ENCODE measurements around the gene CCDC27. TPM values are rescaled to one million over a fixed set of nuclear protein-coding genes. Genes with fewer than 3 reads are reported as not detected.

Gene CCDC27
- total RNA-seq, 1 donor from 2014 or later: not detected

DNA sequence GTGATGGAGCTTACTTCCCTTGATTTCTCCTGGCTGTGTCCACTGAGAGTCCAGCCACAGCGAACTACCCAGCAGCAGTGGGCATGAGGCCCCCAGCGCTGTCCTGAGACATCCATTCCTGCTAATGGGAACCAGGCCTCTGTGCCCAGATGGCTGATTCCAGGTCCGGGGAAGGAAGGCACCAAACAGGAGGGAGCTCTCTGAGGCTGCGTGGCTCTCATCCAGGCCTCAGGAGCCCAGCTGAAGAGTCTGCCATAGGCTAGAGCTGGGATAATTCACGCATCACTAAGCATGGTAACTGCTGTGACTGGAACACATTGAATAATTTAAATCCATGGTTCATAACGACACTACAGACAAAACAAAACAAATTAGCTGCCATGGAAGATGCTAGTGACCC, 68.8 kb downstream of the CCDC27 start:
- peak; percentile 19 for DNase-seq
- no peak overlapping the region for H3K27ac ChIP-seq
- TF ChIP-seq, protein P1, sequence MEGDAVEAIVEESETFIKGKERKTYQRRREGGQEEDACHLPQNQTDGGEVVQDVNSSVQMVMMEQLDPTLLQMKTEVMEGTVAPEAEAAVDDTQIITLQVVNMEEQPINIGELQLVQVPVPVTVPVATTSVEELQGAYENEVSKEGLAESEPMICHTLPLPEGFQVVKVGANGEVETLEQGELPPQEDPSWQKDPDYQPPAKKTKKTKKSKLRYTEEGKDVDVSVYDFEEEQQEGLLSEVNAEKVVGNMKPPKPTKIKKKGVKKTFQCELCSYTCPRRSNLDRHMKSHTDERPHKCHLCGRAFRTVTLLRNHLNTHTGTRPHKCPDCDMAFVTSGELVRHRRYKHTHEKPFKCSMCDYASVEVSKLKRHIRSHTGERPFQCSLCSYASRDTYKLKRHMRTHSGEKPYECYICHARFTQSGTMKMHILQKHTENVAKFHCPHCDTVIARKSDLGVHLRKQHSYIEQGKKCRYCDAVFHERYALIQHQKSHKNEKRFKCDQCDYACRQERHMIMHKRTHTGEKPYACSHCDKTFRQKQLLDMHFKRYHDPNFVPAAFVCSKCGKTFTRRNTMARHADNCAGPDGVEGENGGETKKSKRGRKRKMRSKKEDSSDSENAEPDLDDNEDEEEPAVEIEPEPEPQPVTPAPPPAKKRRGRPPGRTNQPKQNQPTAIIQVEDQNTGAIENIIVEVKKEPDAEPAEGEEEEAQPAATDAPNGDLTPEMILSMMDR (IDR thresholded peaks at IDR 0.05): no peak
- intact Hi-C loops (cut with DNase I): no loop called here
- H3K9me3 ChIP-seq: no peaks in the 10 kb centered on the region
- no peaks in the 10 kb centered on the region for H3K27me3 ChIP-seq (ENCODE audit: low read depth)
- no peak overlapping the region for H3K4me3 ChIP-seq
- ATAC-seq: no peak
- no peaks in the 10 kb centered on the region for H3K4me1 ChIP-seq
- peaks cover 73% of the 10 kb centered on the region for H3K36me3 ChIP-seq

Other genes starting within 250 kb of the CCDC27 start
- 57.1 TPM for gene MEGF6, start 140.9 kb upstream of the CCDC27 start, total RNA-seq
- 46.1 TPM for gene TPRG1L, start 127.4 kb upstream of the CCDC27 start, total RNA-seq
- gene WRAP73, start 102.3 kb upstream of the CCDC27 start, total RNA-seq: 22.5 TPM
- 3.6 TPM for gene TP73, start 99.9 kb upstream of the CCDC27 start, total RNA-seq
- 8.5 TPM for gene SMIM1, start 20.3 kb downstream of the CCDC27 start, total RNA-seq
- 34.4 TPM for gene LRRC47, start 44.0 kb downstream of the CCDC27 start, total RNA-seq
- 53.9 TPM for gene CEP104, start 104.8 kb downstream of the CCDC27 start, total RNA-seq
- 10.6 TPM for gene DFFB, start 105.0 kb downstream of the CCDC27 start, total RNA-seq
- gene C1orf174, start 147.8 kb downstream of the CCDC27 start, total RNA-seq: 19.8 TPM